Central memory CD4-positive, alpha-beta T cell (primary cell): ENCODE data around the gene FHOD1.

Experiments
- DNase-seq: peaks from one replicate; pipeline ENCODE4 v3.0.0; 2022
- total RNA-seq, 3 experiments: gene quantifications; one replicate each; lab custom pipeline; 2026; lab: John Stamatoyannopoulos, UW

FHOD1 gene
- 28.9 to 85.2 (median 78.0) reads per million in 3 experiments for total RNA-seq

DNA sequence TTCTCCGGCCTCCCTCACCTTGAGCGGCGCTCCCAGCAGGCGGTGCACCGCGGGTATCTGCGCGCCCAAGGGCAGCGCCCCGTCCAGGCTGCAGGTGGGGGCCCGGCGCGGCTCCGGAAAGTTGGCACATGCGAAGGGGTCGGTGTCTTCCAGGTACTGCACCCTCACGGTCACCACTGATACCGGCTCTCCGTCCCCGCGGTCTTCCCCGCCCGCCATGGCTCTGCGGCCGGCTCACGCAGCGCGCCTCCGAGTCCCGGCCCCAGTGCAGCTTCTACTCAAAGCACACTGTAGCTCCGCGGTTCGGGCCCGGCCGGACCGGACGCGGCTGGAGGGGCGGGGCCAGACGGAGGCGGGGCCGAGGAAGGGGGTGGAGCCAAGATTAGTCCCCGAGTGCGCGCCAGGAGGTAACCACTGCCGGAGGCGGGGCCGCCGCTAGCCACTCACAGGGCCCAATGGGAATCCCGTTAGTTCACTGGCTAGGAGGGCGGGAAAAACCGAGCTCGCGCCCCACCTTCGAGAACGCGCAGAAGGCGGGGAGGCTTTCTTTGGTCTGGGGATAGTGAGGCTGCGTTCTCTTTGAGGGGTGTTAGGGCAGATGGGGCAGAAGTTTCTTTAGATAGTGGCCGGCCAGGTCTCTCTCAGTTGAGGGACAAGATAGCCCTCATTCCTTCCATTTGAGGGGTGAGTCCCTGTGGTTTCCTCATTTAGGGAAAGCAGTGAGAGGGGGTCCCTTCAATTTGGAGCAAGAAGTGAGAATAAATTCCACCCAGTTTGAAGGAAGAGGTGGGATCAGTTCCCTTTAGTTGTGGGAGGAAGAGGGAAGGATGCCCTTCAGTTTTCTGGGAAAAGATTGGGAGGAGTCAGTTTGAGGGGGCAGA, at the start of gene FHOD1:
Gene FHOD1 (minus strand): TSS at position 290 of the 881 bp plus-strand sequence. CDS start 71 bp downstream, at position 219.
- peak; percentile 93 for DNase-seq

- no peak for DNase-seq
Observed at GRCh38 chr16:67296420-67296819, 49.1 kb upstream of the FHOD1 start.

GRCh38 chr16:67294938-67295361, 47.7 kb upstream of the FHOD1 start:
- no peak for DNase-seq

GRCh38 chr16:67294171-67294757, 47.0 kb upstream of the FHOD1 start:
- DNase-seq, result no peak

GRCh38 chr16:67291461-67291860, 44.2 kb upstream of the FHOD1 start:
- no peak for DNase-seq

DNA sequence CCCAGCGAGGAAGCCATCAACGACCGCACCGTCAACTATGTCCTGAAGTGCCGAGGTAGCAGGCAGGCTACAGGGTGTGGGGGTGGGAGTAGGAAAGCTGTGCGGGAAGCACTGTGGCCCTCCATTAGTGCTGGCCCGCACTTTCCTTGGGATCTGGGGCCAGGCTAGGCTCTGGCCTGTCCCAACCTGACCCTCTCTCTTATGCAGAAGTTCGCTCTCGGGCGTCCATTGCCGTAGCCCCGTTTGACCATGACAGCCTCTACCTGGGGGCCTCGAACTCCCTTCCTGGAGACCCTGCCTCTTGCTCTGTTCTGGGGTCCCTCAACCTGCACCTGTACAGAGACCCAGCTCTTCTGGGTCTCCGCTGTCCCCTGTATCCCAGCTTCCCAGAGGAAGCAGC, 40.7 kb upstream of the FHOD1 start:
- no peak for DNase-seq

- no peak for DNase-seq
Observed at GRCh38 chr16:67286441-67287235, 39.4 kb upstream of the FHOD1 start.

GRCh38 chr16:67284699-67285646, 37.7 kb upstream of the FHOD1 start:
- DNase-seq, result no peak

DNA sequence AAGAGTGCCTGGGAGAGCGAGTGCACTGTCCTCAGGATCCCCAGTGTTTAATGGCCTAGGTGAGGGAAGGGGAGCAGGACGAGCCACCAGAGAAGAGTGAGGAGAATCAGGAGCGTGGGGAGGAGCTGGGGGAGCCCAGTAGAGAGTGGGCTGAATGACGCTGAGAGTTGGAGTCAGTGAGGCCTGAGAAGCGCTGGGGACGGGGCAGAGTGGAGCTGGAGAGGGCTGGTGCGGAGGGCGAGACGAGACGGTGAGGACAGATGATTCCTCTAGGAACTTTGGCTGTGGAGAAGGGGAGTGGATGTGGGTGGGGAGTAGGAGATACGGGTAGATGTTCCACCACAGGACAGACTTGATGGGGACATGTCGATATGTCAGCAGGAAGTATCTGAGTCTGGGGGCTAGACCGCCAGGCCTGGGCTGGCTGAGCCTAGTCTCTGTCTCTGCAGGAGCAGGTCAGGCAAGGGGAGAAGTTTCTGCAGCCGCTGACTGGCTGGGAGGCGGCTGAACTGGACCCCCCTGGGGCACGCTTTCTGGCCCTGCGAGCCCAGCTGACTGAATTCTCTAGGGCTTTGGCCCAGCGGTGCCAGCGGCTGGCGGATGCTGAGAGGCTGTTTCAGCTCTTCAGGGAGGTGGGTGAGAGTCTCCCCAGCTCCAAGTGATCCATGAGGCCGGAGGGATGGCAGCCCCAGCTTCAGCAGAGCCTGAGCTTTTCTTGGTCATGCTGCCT, 36.7 kb upstream of the FHOD1 start:
- no peak for DNase-seq

GRCh38 chr16:67283039-67283825, 36.0 kb upstream of the FHOD1 start:
- no peak for DNase-seq

DNA sequence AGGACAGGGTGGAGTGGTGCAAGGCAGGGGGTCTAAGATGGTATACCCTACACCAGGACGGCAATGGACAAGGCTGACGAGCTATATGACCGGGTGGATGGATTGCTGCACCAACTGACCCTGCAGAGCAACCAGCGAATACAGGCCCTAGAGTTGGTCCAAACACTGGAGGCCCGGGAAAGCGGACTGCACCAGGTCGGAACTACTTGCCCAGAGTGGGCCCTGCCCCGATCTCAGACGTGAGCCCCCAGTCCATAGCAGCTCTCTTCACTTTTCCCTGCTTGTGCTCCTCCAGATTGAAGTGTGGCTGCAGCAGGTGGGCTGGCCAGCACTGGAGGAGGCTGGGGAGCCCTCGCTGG, 35.1 kb upstream of the FHOD1 start:
- DNase-seq, result no peak

GRCh38 chr16:67281536-67282446, 34.5 kb upstream of the FHOD1 start:
- no peak for DNase-seq

- no peak for DNase-seq
Observed at GRCh38 chr16:67280090-67281015, 33.1 kb upstream of the FHOD1 start.

GRCh38 chr16:67279296-67280089, 32.2 kb upstream of the FHOD1 start, which contains the start of gene PLEKHG4:
PLEKHG4 (plus strand) TSS chr16:67279532; CDS start chr16:67280045, 513 bp downstream.
- DNase-seq, result peak; percentile 72

GRCh38 chr16:67278773-67279295, 31.6 kb upstream of the FHOD1 start:
- peak; percentile 32 for DNase-seq

DNA sequence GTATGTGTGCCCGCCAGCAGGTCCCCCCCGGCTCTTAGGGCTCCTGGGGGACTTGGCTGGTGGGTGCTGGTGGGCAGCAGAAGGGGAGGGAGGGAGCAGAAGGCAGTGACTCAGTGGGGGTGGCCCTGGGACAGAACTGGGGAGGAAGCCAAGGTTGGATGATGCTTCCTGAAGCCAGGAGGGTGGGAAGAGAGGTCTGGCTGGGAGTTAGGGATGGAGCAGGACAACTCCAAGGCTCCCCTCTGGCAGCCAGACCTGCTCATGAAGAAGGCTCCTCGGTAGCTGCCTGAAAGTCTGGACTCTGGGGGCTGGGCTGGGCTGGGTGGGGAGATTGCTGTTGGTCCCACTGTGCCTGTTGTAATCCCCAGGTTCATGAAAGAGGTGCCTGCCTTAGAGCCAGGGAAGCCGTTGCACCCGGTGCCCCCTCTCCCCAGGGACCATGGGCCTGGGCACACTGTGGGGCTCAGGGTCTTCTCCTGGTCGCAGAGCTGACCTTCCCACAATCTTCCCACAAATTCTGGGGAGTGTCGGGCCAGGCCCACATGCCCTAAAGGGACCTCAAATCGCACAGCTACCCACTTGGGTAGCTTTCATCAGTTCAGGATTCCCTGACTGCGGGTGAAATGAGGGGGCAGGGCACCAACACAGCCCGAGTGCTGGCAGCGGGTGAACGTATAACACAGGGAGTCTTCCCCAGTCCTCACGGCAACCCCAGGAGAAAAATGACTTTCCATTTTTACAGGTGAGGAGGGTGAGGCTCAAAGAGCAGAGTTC, 30.9 kb upstream of the FHOD1 start:
- DNase-seq, result no peak
